ENCODE data around the gene MCF2L.
"Not testable (repeated sequence)": the region's sequence is repeated elsewhere in the genome, so short reads cannot be mapped to it uniquely, and the experiment has no call there.

Gene MCF2L

GRCh38 chr13:113051641-113052040 lies 82.6 kb downstream of the MCF2L start:
- FAIRE-seq = no peak

GRCh38 chr13:113052206-113052605 lies 83.2 kb downstream of the MCF2L start:
- no peak for FAIRE-seq

GRCh38 chr13:113052971-113053370 lies 84.0 kb downstream of the MCF2L start:
- FAIRE-seq = no peak

- no peak for FAIRE-seq
Observed at GRCh38 chr13:113053376-113053775, 84.4 kb downstream of the MCF2L start.

GRCh38 chr13:113053801-113054604 lies 85.0 kb downstream of the MCF2L start:
- no peak for FAIRE-seq

- FAIRE-seq = no peak
Observed at GRCh38 chr13:113057084-113057483, 88.1 kb downstream of the MCF2L start.

- not testable (repeated sequence) for FAIRE-seq
Observed at GRCh38 chr13:113057559-113057958, 88.5 kb downstream of the MCF2L start.

- no peak for FAIRE-seq
Observed at GRCh38 chr13:113058129-113058987, 89.3 kb downstream of the MCF2L start.

- FAIRE-seq = no peak
Observed at GRCh38 chr13:113058988-113059850, 90.2 kb downstream of the MCF2L start.

GRCh38 chr13:113059891-113060290 lies 90.9 kb downstream of the MCF2L start:
- no peak for FAIRE-seq

GRCh38 chr13:113060557-113061270 lies 91.7 kb downstream of the MCF2L start:
- FAIRE-seq = no peak

GRCh38 chr13:113061271-113061625 lies 92.2 kb downstream of the MCF2L start:
- FAIRE-seq = no peak

- FAIRE-seq = no peak
Observed at GRCh38 chr13:113061796-113062425, 92.9 kb downstream of the MCF2L start.

GRCh38 chr13:113062691-113063090 lies 93.7 kb downstream of the MCF2L start:
- FAIRE-seq = no peak

- FAIRE-seq = no peak
Observed at GRCh38 chr13:113063091-113063491, 94.1 kb downstream of the MCF2L start.

- FAIRE-seq = no peak
Observed at GRCh38 chr13:113064000-113064533, 95.1 kb downstream of the MCF2L start.

- FAIRE-seq = no peak
Observed at GRCh38 chr13:113064534-113065405, 95.8 kb downstream of the MCF2L start.

- FAIRE-seq = no peak
Observed at GRCh38 chr13:113065406-113066141, 96.6 kb downstream of the MCF2L start.

- FAIRE-seq = no peak
Observed at GRCh38 chr13:113066142-113066455, 97.1 kb downstream of the MCF2L start.

GRCh38 chr13:113066746-113067145 lies 97.7 kb downstream of the MCF2L start:
- no peak for FAIRE-seq
